H4 (cell line): ENCODE data around the gene CACNA1S. TPM values are rescaled to one million over a fixed set of nuclear protein-coding genes. Genes with fewer than 3 reads are reported as not detected.

Source experiments
- total RNA-seq: library from RNA; depleted of rRNA; stranded (reverse); fragments of >200 nt; shearing (Covaris generic); gene quantifications from 2 replicates; pipeline ENCODE4 v1.2.3, GENCODE V29; 2014; rRNA removed

CACNA1S gene
- total RNA-seq, 1 experiment from 2014 or later, result not detected

Other genes starting within 250 kb of the CACNA1S start
- not detected in 2 replicates for gene GPR25, start 239.4 kb downstream of the CACNA1S start, total RNA-seq
- gene INAVA, start 217.5 kb downstream of the CACNA1S start, total RNA-seq, result 0.55 and 1.1 TPM in 2 replicates
- gene KIF21B, start 88.7 kb downstream of the CACNA1S start, total RNA-seq, result 2.1 and 2.4 TPM in 2 replicates
- not detected in 2 replicates for gene ASCL5, start 14.8 kb upstream of the CACNA1S start, total RNA-seq
- gene TMEM9, start 42.0 kb upstream of the CACNA1S start, total RNA-seq, result 81.6 and 97.5 TPM in 2 replicates
- gene IGFN1, start 78.4 kb upstream of the CACNA1S start, total RNA-seq, result 0.14 TPM in 1 of 2 replicates, not detected in the other
- gene PKP1, start 171.1 kb upstream of the CACNA1S start, total RNA-seq, result not detected in 2 replicates